Astrocyte (in vitro differentiated cells and primary cell): ENCODE data around the gene GPR142. TPM values are rescaled to one million over a fixed set of nuclear protein-coding genes. Genes with fewer than 3 reads are reported as not detected.
A peak's percentile ranks its signal among the peaks of the same experiment; 100 is the strongest.

Source experiments
- DNase-seq: peaks from one replicate; pipeline ENCODE4 v3.0.0-alpha.2; 2010; ENCODE audit warnings: low read depth
- FAIRE-seq: peaks from 2 replicates; lab custom pipeline; 2011; peaks lifted over from hg19 to GRCh38; lab: Jason Lieb, UNC
- H2AFZ ChIP-seq: 2 replicates; pipeline ENCODE4 v1.6.0; 2012; ENCODE audit warnings: low read depth, low read length, inconsistent platforms
- H3K27ac ChIP-seq: 2 replicates; pipeline ENCODE4 v1.5.1; 2011; ENCODE audit warnings: low read depth, low read length, inconsistent platforms
- H3K27me3 ChIP-seq: 2 replicates; pipeline ENCODE4 v1.6.0; 2011; ENCODE audit warnings: low read length, inconsistent platforms; ENCODE audit not compliant: insufficient read depth
- H3K36me3 ChIP-seq: 2 replicates; pipeline ENCODE4 v1.5.1; 2011; ENCODE audit warnings: low read length, inconsistent platforms; ENCODE audit not compliant: insufficient read depth
- H3K4me1 ChIP-seq: 2 replicates; pipeline ENCODE4 v1.5.1; 2011; ENCODE audit warnings: low read length, inconsistent platforms; ENCODE audit not compliant: insufficient read depth
- H3K4me2 ChIP-seq: 2 replicates; pipeline ENCODE4 v1.6.0; 2012; ENCODE audit warnings: low read length, inconsistent platforms
- H3K4me3 ChIP-seq: 2 replicates; pipeline ENCODE4 v1.5.1; 2011; ENCODE audit warnings: low read depth, mild to moderate bottlenecking, low read length, inconsistent platforms; ENCODE audit not compliant: insufficient read depth
- H3K79me2 ChIP-seq: 2 replicates; pipeline ENCODE4 v1.6.0; 2012; ENCODE audit warnings: mild to moderate bottlenecking, low read length, inconsistent platforms; ENCODE audit not compliant: insufficient read depth
- H3K9ac ChIP-seq: 2 replicates; pipeline ENCODE4 v1.6.0; 2012; ENCODE audit warnings: mild to moderate bottlenecking, low read length, inconsistent platforms
- H3K9me3 ChIP-seq: 2 replicates; pipeline ENCODE4 v1.5.1; 2012; ENCODE audit warnings: low read depth, mild to moderate bottlenecking, low read length, inconsistent platforms; ENCODE audit not compliant: insufficient read depth
- H4K20me1 ChIP-seq: 2 replicates; pipeline ENCODE4 v1.6.0; 2012; ENCODE audit warnings: low read length, inconsistent platforms; ENCODE audit not compliant: insufficient read depth
- H3K27ac Mint-ChIP-seq: one replicate; pipeline ENCODE4 v1.8.0; 2021; ENCODE audit warnings: mild to moderate bottlenecking, mixed read lengths; ENCODE audit not compliant: unreplicated experiment
- H3K27me3 Mint-ChIP-seq: one replicate; pipeline ENCODE4 v1.8.0; 2021; ENCODE audit warnings: low read depth, mixed read lengths; ENCODE audit not compliant: unreplicated experiment
- H3K36me3 Mint-ChIP-seq: one replicate; pipeline ENCODE4 v1.8.0; 2021; ENCODE audit warnings: low read depth, mixed read lengths; ENCODE audit not compliant: unreplicated experiment
- H3K4me1 Mint-ChIP-seq: one replicate; pipeline ENCODE4 v1.8.0; 2021; ENCODE audit warnings: low read depth, mixed read lengths; ENCODE audit not compliant: unreplicated experiment
- H3K4me3 Mint-ChIP-seq: one replicate; pipeline ENCODE4 v1.8.0; 2021; ENCODE audit warnings: mild to moderate bottlenecking, moderate library complexity, mixed read lengths; ENCODE audit not compliant: unreplicated experiment
- H3K9me3 Mint-ChIP-seq: one replicate; pipeline ENCODE4 v1.8.0; 2021; ENCODE audit warnings: mild to moderate bottlenecking, mixed read lengths; ENCODE audit not compliant: unreplicated experiment
- EZH2 ChIP-seq: IDR thresholded peaks from 2 replicates; pipeline ENCODE4 v1.6.1; 2012; ENCODE audit warnings: mild to moderate bottlenecking, low read length, inconsistent platforms; ENCODE audit not compliant: insufficient read depth
- total RNA-seq: library from RNA; stranded (reverse); gene quantifications from 2 replicates; pipeline ENCODE4 v1.2.1, GENCODE V29; 2021
- TF ChIP-seq, protein P1 (sequence below): IDR thresholded peaks from 2 replicates; pipeline ENCODE4 v1.5.1; 2011; ENCODE audit warnings: low read depth, mild to moderate bottlenecking, inconsistent platforms, low read length, moderate library complexity; ENCODE audit not compliant: insufficient read depth

The GPR142 gene
- total RNA-seq, 1 donor from 2014 or later = not detected

DNA sequence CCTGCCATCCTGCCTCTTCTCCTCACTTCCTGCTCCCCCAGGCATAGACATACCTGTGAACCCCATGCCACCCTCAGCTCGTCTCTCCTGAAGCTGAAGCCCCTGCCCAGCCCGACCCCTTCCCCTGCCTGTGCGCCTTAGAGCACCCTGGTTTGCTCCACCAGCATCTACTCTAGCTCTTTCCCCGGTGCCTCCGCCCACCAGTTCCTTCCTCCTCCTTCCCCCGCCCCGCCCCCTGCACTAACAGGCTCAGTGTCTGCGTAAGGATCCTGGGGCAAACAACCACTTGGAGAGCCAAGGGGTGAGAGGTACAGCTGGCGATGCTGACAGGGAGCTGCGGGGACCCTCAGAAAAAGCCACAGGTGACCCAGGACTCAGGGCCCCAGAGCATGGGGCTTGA lies 1.9 kb downstream of the GPR142 start:
- no peak overlapping the region for H3K4me3 Mint-ChIP-seq
- DNase-seq (no peak), FAIRE-seq (no peak)
- no peaks in the 10 kb centered on the region for H3K36me3 Mint-ChIP-seq
- Histone ChIP-seq H3K4me2 (no peak overlapping the region), H2AFZ (no peak overlapping the region), H3K27me3 (peaks cover 2% of the 10 kb centered on the region), H4K20me1 (no peaks in the 10 kb centered on the region), H3K79me2 (no peaks in the 10 kb centered on the region), H3K9me3 (no peaks in the 10 kb centered on the region), H3K4me3 (no peak overlapping the region), H3K4me1 (no peaks in the 10 kb centered on the region), H3K27ac (no peak overlapping the region), H3K9ac (no peak overlapping the region), H3K36me3 (no peaks in the 10 kb centered on the region)
- H3K27ac Mint-ChIP-seq = peak overlapping the region; percentile 59
- H3K4me1 Mint-ChIP-seq = peaks cover 4% of the 10 kb centered on the region
- TF ChIP-seq, protein P1, sequence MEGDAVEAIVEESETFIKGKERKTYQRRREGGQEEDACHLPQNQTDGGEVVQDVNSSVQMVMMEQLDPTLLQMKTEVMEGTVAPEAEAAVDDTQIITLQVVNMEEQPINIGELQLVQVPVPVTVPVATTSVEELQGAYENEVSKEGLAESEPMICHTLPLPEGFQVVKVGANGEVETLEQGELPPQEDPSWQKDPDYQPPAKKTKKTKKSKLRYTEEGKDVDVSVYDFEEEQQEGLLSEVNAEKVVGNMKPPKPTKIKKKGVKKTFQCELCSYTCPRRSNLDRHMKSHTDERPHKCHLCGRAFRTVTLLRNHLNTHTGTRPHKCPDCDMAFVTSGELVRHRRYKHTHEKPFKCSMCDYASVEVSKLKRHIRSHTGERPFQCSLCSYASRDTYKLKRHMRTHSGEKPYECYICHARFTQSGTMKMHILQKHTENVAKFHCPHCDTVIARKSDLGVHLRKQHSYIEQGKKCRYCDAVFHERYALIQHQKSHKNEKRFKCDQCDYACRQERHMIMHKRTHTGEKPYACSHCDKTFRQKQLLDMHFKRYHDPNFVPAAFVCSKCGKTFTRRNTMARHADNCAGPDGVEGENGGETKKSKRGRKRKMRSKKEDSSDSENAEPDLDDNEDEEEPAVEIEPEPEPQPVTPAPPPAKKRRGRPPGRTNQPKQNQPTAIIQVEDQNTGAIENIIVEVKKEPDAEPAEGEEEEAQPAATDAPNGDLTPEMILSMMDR = no peak
- peaks cover 45% of the 10 kb centered on the region for H3K27me3 Mint-ChIP-seq
- peaks cover under 1% of the 10 kb centered on the region for H3K9me3 Mint-ChIP-seq

DNA sequence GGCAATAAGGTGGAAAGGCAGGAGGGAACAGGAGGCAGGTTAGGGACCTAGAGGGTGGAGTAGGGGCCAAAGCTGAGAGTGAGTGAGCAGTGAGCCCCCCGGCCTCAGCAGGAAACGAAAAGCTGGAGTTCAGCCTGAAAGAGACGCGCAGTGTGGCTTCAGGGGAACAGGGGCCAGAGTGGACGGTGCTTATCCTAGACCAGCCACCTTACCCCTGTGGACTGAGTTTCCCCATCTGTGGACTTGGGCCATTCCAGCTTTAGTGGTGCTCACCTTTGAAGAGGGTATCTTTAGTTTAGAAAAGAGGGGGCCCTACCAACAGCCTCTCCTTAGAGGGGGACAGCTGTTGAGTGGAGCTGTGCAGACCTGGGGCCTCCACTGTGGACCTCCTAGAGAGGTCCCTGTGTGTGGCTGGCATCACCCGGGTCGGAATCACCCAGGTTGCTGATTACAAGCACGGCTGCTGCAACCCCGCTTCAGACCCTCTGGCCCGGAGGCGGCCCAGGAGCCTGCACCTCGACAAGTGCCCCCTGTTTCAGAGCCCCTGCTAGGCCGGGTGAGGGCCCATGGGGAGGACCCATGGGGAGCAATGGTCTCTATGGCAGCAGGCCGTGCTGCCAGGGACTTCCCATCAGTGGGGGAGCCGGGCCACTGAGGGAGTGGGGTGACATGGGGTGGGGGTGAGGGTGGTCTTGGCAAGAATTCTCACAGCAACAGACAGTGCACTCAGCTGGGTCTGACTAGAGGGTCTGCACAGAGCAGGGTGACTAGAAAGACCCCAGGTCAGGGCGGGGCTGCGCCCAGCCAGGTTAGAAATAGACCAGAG lies 2.6 kb downstream of the GPR142 start:
- Mint-ChIP-seq H3K27ac (peak overlapping the region; percentile 59), H3K4me1 (peaks cover 4% of the 10 kb centered on the region), H3K27me3 (peaks cover 52% of the 10 kb centered on the region), H3K4me3 (no peak overlapping the region), H3K36me3 (no peaks in the 10 kb centered on the region), H3K9me3 (peaks cover 2% of the 10 kb centered on the region)
- Histone ChIP-seq H3K4me1 (no peaks in the 10 kb centered on the region), H3K27me3 (peaks cover 3% of the 10 kb centered on the region), H2AFZ (no peak overlapping the region), H3K36me3 (no peaks in the 10 kb centered on the region), H4K20me1 (no peaks in the 10 kb centered on the region), H3K9me3 (no peaks in the 10 kb centered on the region), H3K4me3 (no peak overlapping the region), H3K9ac (no peak overlapping the region), H3K79me2 (no peaks in the 10 kb centered on the region), H3K4me2 (no peak overlapping the region), H3K27ac (no peak overlapping the region)
- DNase-seq (no peak), FAIRE-seq (no peak)
- TF ChIP-seq EZH2 = no peak
- TF ChIP-seq, protein P1 = no peak

- no peak overlapping the region for H3K4me3 ChIP-seq
- H3K4me2 ChIP-seq = no peak overlapping the region
- Mint-ChIP-seq H3K9me3 (peaks cover 2% of the 10 kb centered on the region), H3K4me1 (peaks cover 4% of the 10 kb centered on the region), H3K4me3 (no peak overlapping the region), H3K36me3 (no peaks in the 10 kb centered on the region), H3K27me3 (peaks cover 47% of the 10 kb centered on the region), H3K27ac (no peak overlapping the region)
- H3K79me2 ChIP-seq = no peaks in the 10 kb centered on the region
- H4K20me1 ChIP-seq = no peaks in the 10 kb centered on the region
- DNase-seq = no peak
- H3K36me3 ChIP-seq = no peaks in the 10 kb centered on the region
- no peaks in the 10 kb centered on the region for H3K9me3 ChIP-seq
- TF ChIP-seq, protein P1 = no peak
- TF ChIP-seq EZH2 = no peak
- H3K27me3 ChIP-seq = peaks cover 3% of the 10 kb centered on the region
- H3K9ac ChIP-seq = no peak overlapping the region
- H2AFZ ChIP-seq = no peak overlapping the region
- H3K27ac ChIP-seq = no peak overlapping the region
- no peaks in the 10 kb centered on the region for H3K4me1 ChIP-seq
- FAIRE-seq = no peak
Observed at GRCh38 chr17:74371653-74372147, 4.4 kb downstream of the GPR142 start.
